Measurements from ENCODE around the gene HJV.
A peak's percentile ranks its signal among the peaks of the same experiment; 100 is the strongest.

Gene HJV

GRCh38 chr1:145992958-145993617, 28.4 kb downstream of the HJV start:
- no peak for DNase-seq

- DNase-seq, result no peak
Measured at GRCh38 chr1:145992502-145992936, 29.0 kb downstream of the HJV start.

GRCh38 chr1:145991735-145992412, 29.7 kb downstream of the HJV start:
- DNase-seq, result no peak

GRCh38 chr1:145990249-145990855, 31.2 kb downstream of the HJV start:
- DNase-seq, result no peak

GRCh38 chr1:145988773-145989172, 32.8 kb downstream of the HJV start:
- DNase-seq, result no peak

GRCh38 chr1:145987926-145988325, 33.6 kb downstream of the HJV start:
- no peak for DNase-seq

GRCh38 chr1:145986551-145986950, 35.0 kb downstream of the HJV start:
- DNase-seq, result no peak

- peak; percentile 38 for DNase-seq
Measured at GRCh38 chr1:145985502-145986439, 35.8 kb downstream of the HJV start.

- no peak for DNase-seq
Measured at GRCh38 chr1:145985129-145985501, 36.4 kb downstream of the HJV start.

- no peak for DNase-seq
Measured at GRCh38 chr1:145983960-145984830, 37.3 kb downstream of the HJV start.

- no peak for DNase-seq
Measured at GRCh38 chr1:145983206-145983675, 38.3 kb downstream of the HJV start.

GRCh38 chr1:145982010-145982723, 39.4 kb downstream of the HJV start:
- no peak for DNase-seq

GRCh38 chr1:145980457-145980994, 41.0 kb downstream of the HJV start:
- DNase-seq, result no peak

GRCh38 chr1:145979746-145980456, 41.6 kb downstream of the HJV start:
- DNase-seq, result peak; percentile 40

GRCh38 chr1:145978854-145979745, 42.4 kb downstream of the HJV start:
- peak; percentile 99 for DNase-seq

- DNase-seq, result no peak
Measured at GRCh38 chr1:145978471-145978853, 43.1 kb downstream of the HJV start.

GRCh38 chr1:145977486-145978470, 43.8 kb downstream of the HJV start:
- DNase-seq, result peak; percentile 57

- DNase-seq, result no peak
Measured at GRCh38 chr1:145977016-145977415, 44.5 kb downstream of the HJV start.
